NCI-H187 treated with DMSO at 0.1 percent for 48 hours (cell line): ENCODE data around the gene LDB1.

Experiments used
- DNase-seq: peaks from one replicate; lab custom pipeline; 2025; lab: John Stamatoyannopoulos, UW

LDB1 gene

GRCh38 chr10:102134416-102134815, 14.2 kb upstream of the LDB1 start:
- no peak for DNase-seq

- no peak for DNase-seq
Observed at GRCh38 chr10:102133373-102134195, 13.4 kb upstream of the LDB1 start.

GRCh38 chr10:102132563-102133372, 12.6 kb upstream of the LDB1 start, which contains the start of gene PPRC1:
TSS of gene PPRC1 (plus strand) at chr10:102133040. CDS start at chr10:102133069, 29 bp downstream.
- peak; percentile 89 for DNase-seq

GRCh38 chr10:102132193-102132562, 12.0 kb upstream of the LDB1 start:
- DNase-seq = no peak

GRCh38 chr10:102131286-102132170, 11.4 kb upstream of the LDB1 start:
- DNase-seq = no peak

GRCh38 chr10:102123223-102123622, 3.1 kb upstream of the LDB1 start:
- no peak for DNase-seq

- no peak for DNase-seq
Observed at GRCh38 chr10:102122450-102122849, 2.3 kb upstream of the LDB1 start.

- no peak for DNase-seq
Observed at GRCh38 chr10:102121739-102122372, 1.7 kb upstream of the LDB1 start.

- DNase-seq = no peak
Observed at GRCh38 chr10:102120991-102121738, 997 bp upstream of the LDB1 start.

- DNase-seq = no peak
Observed at GRCh38 chr10:102119417-102120141, 589 bp downstream of the LDB1 start.

GRCh38 chr10:102118867-102119266, 1.3 kb downstream of the LDB1 start:
- no peak for DNase-seq

- DNase-seq = no peak
Observed at GRCh38 chr10:102117391-102118159, 2.6 kb downstream of the LDB1 start.

GRCh38 chr10:102116656-102117055, 3.5 kb downstream of the LDB1 start:
- no peak for DNase-seq

GRCh38 chr10:102115775-102116174, 4.4 kb downstream of the LDB1 start:
- DNase-seq = no peak

- peak; percentile 49 for DNase-seq
Observed at GRCh38 chr10:102114861-102115618, 5.1 kb downstream of the LDB1 start.

GRCh38 chr10:102113956-102114857, 6.0 kb downstream of the LDB1 start:
- DNase-seq = no peak

- no peak for DNase-seq
Observed at GRCh38 chr10:102113261-102113955, 6.8 kb downstream of the LDB1 start.
